Nephron progenitor cell (in vitro differentiated cells): ENCODE measurements around the gene RPL18A.

Experiments
- DNase-seq: peaks from one replicate; pipeline ENCODE4 v3.0.0; 2021
- H3K27ac Mint-ChIP-seq: 2 replicates; pipeline ENCODE4 v1.8.0; 2021; ENCODE audit warnings: mild to moderate bottlenecking, moderate library complexity, mixed read lengths
- H3K27me3 Mint-ChIP-seq: 2 replicates; pipeline ENCODE4 v1.8.0; 2021; ENCODE audit warnings: mild to moderate bottlenecking, low read depth, mixed read lengths; ENCODE audit not compliant: poor library complexity
- H3K36me3 Mint-ChIP-seq: 2 replicates; pipeline ENCODE4 v1.8.0; 2021; ENCODE audit warnings: low read depth, mixed read lengths
- H3K4me1 Mint-ChIP-seq: 2 replicates; pipeline ENCODE4 v1.8.0; 2021; ENCODE audit warnings: mixed read lengths
- H3K4me3 Mint-ChIP-seq: 2 replicates; pipeline ENCODE4 v1.8.0; 2021; ENCODE audit warnings: mild to moderate bottlenecking, moderate library complexity, mixed read lengths
- H3K9me3 Mint-ChIP-seq: 2 replicates; pipeline ENCODE4 v1.8.0; 2021; ENCODE audit warnings: mild to moderate bottlenecking, moderate library complexity, mixed read lengths
- CTCF ChIP-seq: fragments of 200-600 bp; sonication (generic); IDR thresholded peaks from 2 replicates; pipeline ENCODE4 v1.5.0; 2021; ENCODE audit warnings: antibody characterized with exemption

RPL18A gene

GRCh38 chr19:17868669-17869068 is 9.0 kb downstream of the RPL18A start:
- Mint-ChIP-seq H3K4me3 (no peak overlapping the region), H3K27ac (no peak overlapping the region), H3K36me3 (peaks cover 21% of the 10 kb centered on the region), H3K9me3 (no peaks in the 10 kb centered on the region), H3K27me3 (peaks cover 59% of the 10 kb centered on the region), H3K4me1 (peaks cover 5% of the 10 kb centered on the region)
- TF ChIP-seq CTCF: no peak
- no peak for DNase-seq

GRCh38 chr19:17869114-17869608 is 9.5 kb downstream of the RPL18A start:
- peaks cover 5% of the 10 kb centered on the region for H3K4me1 Mint-ChIP-seq
- H3K36me3 Mint-ChIP-seq: peaks cover 16% of the 10 kb centered on the region
- no peak overlapping the region for H3K4me3 Mint-ChIP-seq
- no peak overlapping the region for H3K27ac Mint-ChIP-seq
- H3K27me3 Mint-ChIP-seq: peaks cover 64% of the 10 kb centered on the region
- no peaks in the 10 kb centered on the region for H3K9me3 Mint-ChIP-seq
- TF ChIP-seq CTCF: no peak
- no peak for DNase-seq

GRCh38 chr19:17871032-17871877 is 11.5 kb downstream of the RPL18A start:
- DNase-seq: no peak
- Mint-ChIP-seq H3K36me3 (no peaks in the 10 kb centered on the region), H3K4me1 (peaks cover 5% of the 10 kb centered on the region), H3K27me3 (peaks cover 84% of the 10 kb centered on the region), H3K9me3 (no peaks in the 10 kb centered on the region), H3K4me3 (no peak overlapping the region), H3K27ac (no peak overlapping the region)
- no peak for TF ChIP-seq CTCF

- Mint-ChIP-seq H3K4me1 (peaks cover 5% of the 10 kb centered on the region), H3K36me3 (no peaks in the 10 kb centered on the region), H3K27me3 (peaks cover 89% of the 10 kb centered on the region), H3K9me3 (no peaks in the 10 kb centered on the region), H3K27ac (no peak within 1 kb of the TSS), H3K4me3 (no peak within 1 kb of the TSS)
- DNase-seq: peak; percentile 58
- TF ChIP-seq CTCF: no peak
These were observed 12.2 kb downstream of the RPL18A start, which contains the start of gene SLC5A5 for GRCh38 chr19:17871878-17872250. TSS of gene SLC5A5 (plus strand) at chr19:17871945. CDS start at chr19:17872320, 375 bp downstream.

- Mint-ChIP-seq H3K27me3 (peaks cover 87% of the 10 kb centered on the region), H3K36me3 (no peaks in the 10 kb centered on the region)
- no peak for DNase-seq
These were observed 12.7 kb downstream of the RPL18A start for GRCh38 chr19:17872251-17873001.

More at GRCh38 chr19:17872251-17873001, 12.7 kb downstream of the RPL18A start:
- no peak overlapping the region for H3K27ac Mint-ChIP-seq
- TF ChIP-seq CTCF: no peak
- H3K4me3 Mint-ChIP-seq: no peak overlapping the region
- H3K4me1 Mint-ChIP-seq: peaks cover 5% of the 10 kb centered on the region
- H3K9me3 Mint-ChIP-seq: no peaks in the 10 kb centered on the region
